Activated T-cell treated with anti-CD3 and anti-CD28 coated beads, Interleukin-2, amount 50 U/mL, for 4 hours (primary cell): ENCODE results near the gene ITGAE. TPM values are rescaled to one million over a fixed set of nuclear protein-coding genes. Genes with fewer than 3 reads are reported as not detected.
"Not testable (repeated sequence)": the region's sequence is repeated elsewhere in the genome, so short reads cannot be mapped to it uniquely, and the experiment has no call there.

Experiments
- ATAC-seq, 2 donors: fragments of 200-7000 bp; cut with Tn5 transposase; one replicate each; pipeline ENCODE4 v1.10.0; 2021
- DNase-seq: peaks from one replicate; pipeline ENCODE4 v3.0.0-alpha.2; 2020
- H3K27me3 Mint-ChIP-seq: one replicate; pipeline ENCODE4 v1.8.0; 2021; ENCODE audit warnings: low read depth, mixed read lengths
- H3K36me3 Mint-ChIP-seq: one replicate; pipeline ENCODE4 v1.8.0; 2022; ENCODE audit warnings: mixed read lengths; ENCODE audit not compliant: insufficient read depth
- H3K4me1 Mint-ChIP-seq: one replicate; pipeline ENCODE4 v1.8.0; 2021; ENCODE audit warnings: low read depth, mixed read lengths
- H3K4me3 Mint-ChIP-seq: one replicate; pipeline ENCODE4 v1.8.0; 2021; ENCODE audit warnings: mild to moderate bottlenecking, moderate library complexity, mixed read lengths
- H3K9me3 Mint-ChIP-seq: one replicate; pipeline ENCODE4 v1.8.0; 2021; ENCODE audit warnings: mixed read lengths
- total RNA-seq, 3 donors: library from RNA; stranded (reverse); gene quantifications; one replicate each; pipeline ENCODE4 v1.2.1, GENCODE V29; 2021

ITGAE gene
- total RNA-seq, 3 donors from 2014 or later = 15.0 to 20.6 (median 18.1) TPM

GRCh38 chr17:3794557-3795389 lies 6.2 kb downstream of the ITGAE start:
- peak; percentile 57 for DNase-seq
- Mint-ChIP-seq H3K4me1 (peaks cover 46% of the 10 kb centered on the region), H3K27me3 (no peaks in the 10 kb centered on the region), H3K4me3 (peak overlapping the region; percentile 33), H3K9me3 (no peaks in the 10 kb centered on the region), H3K36me3 (no peaks in the 10 kb centered on the region)
- peak; percentile 61 to 67 for ATAC-seq

GRCh38 chr17:3794152-3794551 lies 6.8 kb downstream of the ITGAE start:
- H3K9me3 Mint-ChIP-seq, H3K36me3 Mint-ChIP-seq, H3K27me3 Mint-ChIP-seq, H3K4me3 Mint-ChIP-seq, DNase-seq, ATAC-seq: not testable (repeated sequence)
- H3K4me1 Mint-ChIP-seq = peaks cover 46% of the 10 kb centered on the region

GRCh38 chr17:3793258-3793657 lies 7.7 kb downstream of the ITGAE start:
- not testable (repeated sequence) for H3K4me3 Mint-ChIP-seq, H3K9me3 Mint-ChIP-seq, H3K27me3 Mint-ChIP-seq, DNase-seq, ATAC-seq, H3K36me3 Mint-ChIP-seq
- peaks cover 42% of the 10 kb centered on the region for H3K4me1 Mint-ChIP-seq

GRCh38 chr17:3792481-3792880 lies 8.5 kb downstream of the ITGAE start:
- no peaks in the 10 kb centered on the region for H3K9me3 Mint-ChIP-seq
- peaks cover 43% of the 10 kb centered on the region for H3K4me1 Mint-ChIP-seq
- no peaks in the 10 kb centered on the region for H3K36me3 Mint-ChIP-seq
- DNase-seq (no peak), ATAC-seq (no peak)
- no peaks in the 10 kb centered on the region for H3K27me3 Mint-ChIP-seq
- no peak overlapping the region for H3K4me3 Mint-ChIP-seq

GRCh38 chr17:3788200-3788599 lies 12.8 kb downstream of the ITGAE start:
- ATAC-seq (no peak), DNase-seq (no peak)
- H3K9me3 Mint-ChIP-seq = no peaks in the 10 kb centered on the region
- no peak overlapping the region for H3K4me3 Mint-ChIP-seq
- no peaks in the 10 kb centered on the region for H3K27me3 Mint-ChIP-seq
- H3K4me1 Mint-ChIP-seq = peaks cover 20% of the 10 kb centered on the region
- no peaks in the 10 kb centered on the region for H3K36me3 Mint-ChIP-seq

GRCh38 chr17:3785323-3785722 lies 15.7 kb downstream of the ITGAE start:
- not testable (repeated sequence) for H3K9me3 Mint-ChIP-seq, H3K27me3 Mint-ChIP-seq, ATAC-seq, H3K4me1 Mint-ChIP-seq, H3K36me3 Mint-ChIP-seq, DNase-seq, H3K4me3 Mint-ChIP-seq

- H3K27me3 Mint-ChIP-seq = no peaks in the 10 kb centered on the region
- H3K4me1 Mint-ChIP-seq = no peaks in the 10 kb centered on the region
- H3K4me3 Mint-ChIP-seq = no peak overlapping the region
- DNase-seq (no peak), ATAC-seq (no peak)
- no peaks in the 10 kb centered on the region for H3K9me3 Mint-ChIP-seq
- H3K36me3 Mint-ChIP-seq = no peaks in the 10 kb centered on the region
These were observed 18.2 kb downstream of the ITGAE start for GRCh38 chr17:3782751-3783150.

- Mint-ChIP-seq H3K36me3 (no peaks in the 10 kb centered on the region), H3K4me1 (no peaks in the 10 kb centered on the region), H3K9me3 (no peaks in the 10 kb centered on the region), H3K4me3 (no peak overlapping the region), H3K27me3 (no peaks in the 10 kb centered on the region)
- ATAC-seq (no peak), DNase-seq (no peak)
These were observed 20.0 kb downstream of the ITGAE start for GRCh38 chr17:3780986-3781385.

- H3K9me3 Mint-ChIP-seq = no peaks in the 10 kb centered on the region
- no peaks in the 10 kb centered on the region for H3K4me1 Mint-ChIP-seq
- no peaks in the 10 kb centered on the region for H3K27me3 Mint-ChIP-seq
- no peak for DNase-seq
- no peak overlapping the region for H3K4me3 Mint-ChIP-seq
- no peaks in the 10 kb centered on the region for H3K36me3 Mint-ChIP-seq
- ATAC-seq = no peak
These were observed 23.4 kb downstream of the ITGAE start for GRCh38 chr17:3777366-3778120.

- Mint-ChIP-seq H3K9me3 (no peaks in the 10 kb centered on the region), H3K27me3 (no peaks in the 10 kb centered on the region), H3K36me3 (no peaks in the 10 kb centered on the region), H3K4me1 (peaks cover 23% of the 10 kb centered on the region), H3K4me3 (no peak overlapping the region)
- DNase-seq (no peak), ATAC-seq (no peak)
These were observed 27.0 kb downstream of the ITGAE start for GRCh38 chr17:3773966-3774365.

GRCh38 chr17:3773511-3773910 lies 27.5 kb downstream of the ITGAE start:
- H3K9me3 Mint-ChIP-seq = no peaks in the 10 kb centered on the region
- ATAC-seq (no peak), DNase-seq (no peak)
- H3K4me3 Mint-ChIP-seq = no peak overlapping the region
- H3K27me3 Mint-ChIP-seq = peaks cover 2% of the 10 kb centered on the region
- H3K4me1 Mint-ChIP-seq = peaks cover 27% of the 10 kb centered on the region
- H3K36me3 Mint-ChIP-seq = no peaks in the 10 kb centered on the region

- no peak for DNase-seq
- no peak for ATAC-seq
- Mint-ChIP-seq H3K27me3 (peaks cover 3% of the 10 kb centered on the region), H3K4me3 (no peak overlapping the region), H3K36me3 (no peaks in the 10 kb centered on the region), H3K9me3 (no peaks in the 10 kb centered on the region), H3K4me1 (peaks cover 32% of the 10 kb centered on the region)
These were observed 28.2 kb downstream of the ITGAE start for GRCh38 chr17:3772764-3773163.

GRCh38 chr17:3771140-3771539 lies 29.8 kb downstream of the ITGAE start:
- Mint-ChIP-seq H3K4me3 (no peak overlapping the region), H3K36me3 (no peaks in the 10 kb centered on the region), H3K27me3 (peaks cover 3% of the 10 kb centered on the region), H3K4me1 (peaks cover 42% of the 10 kb centered on the region), H3K9me3 (no peaks in the 10 kb centered on the region)
- no peak for DNase-seq
- ATAC-seq = peak; percentile 49 to 54

GRCh38 chr17:3770466-3770865 lies 30.5 kb downstream of the ITGAE start:
- ATAC-seq (peak; percentile 41 to 50), DNase-seq (no peak)
- H3K4me3 Mint-ChIP-seq = no peak overlapping the region
- no peaks in the 10 kb centered on the region for H3K9me3 Mint-ChIP-seq
- no peaks in the 10 kb centered on the region for H3K36me3 Mint-ChIP-seq
- H3K4me1 Mint-ChIP-seq = peaks cover 49% of the 10 kb centered on the region
- peaks cover 3% of the 10 kb centered on the region for H3K27me3 Mint-ChIP-seq

GRCh38 chr17:3768769-3769168 lies 32.2 kb downstream of the ITGAE start:
- H3K9me3 Mint-ChIP-seq = no peaks in the 10 kb centered on the region
- peaks cover 66% of the 10 kb centered on the region for H3K4me1 Mint-ChIP-seq
- no peak for ATAC-seq
- H3K27me3 Mint-ChIP-seq = peaks cover 3% of the 10 kb centered on the region
- no peak for DNase-seq
- no peaks in the 10 kb centered on the region for H3K36me3 Mint-ChIP-seq
- H3K4me3 Mint-ChIP-seq = no peak overlapping the region
